HCT116 (cell line): ENCODE measurements around the gene PHF3. TPM values are rescaled to one million over a fixed set of nuclear protein-coding genes. Genes with fewer than 3 reads are reported as not detected.

Experiments
- ATAC-seq: fragments of 200-7000 bp; cut with Tn5 transposase; 2 replicates; pipeline ENCODE4 v1.9.1; 2020; ENCODE audit warnings: mild to moderate bottlenecking, moderate library complexity
- BruUV-seq: library from RNA; stranded (reverse); fragments of 400-500 nt; replicated peaks from 2 replicates; lab custom pipeline; 2021; lab: Mats Ljungman, UMichigan
- CTCF ChIA-PET: fragments of 300-600 bp; sonication (Branson Sonifier 250); formaldehyde crosslinking; loops from one replicate; lab custom pipeline; 2021; ENCODE audit warnings: antibody characterized with exemption; lab: Charles Lee
- POLR2A ChIA-PET: fragments of 300-600, 350-600 bp; sonication (Branson Sonifier 250); formaldehyde crosslinking; loops from one replicate; lab custom pipeline; 2021; ENCODE audit warnings: antibody characterized with exemption; lab: Charles Lee
- RAD21 ChIA-PET, 2 experiments: fragments of 300-600 bp; sonication (Branson Sonifier 250); formaldehyde crosslinking; loops; one replicate each; lab custom pipeline; 2023; ENCODE audit warnings: low total read pairs in 2 of 2; ENCODE audit not compliant: uncharacterized antibody in 2 of 2, unreplicated experiment in 2 of 2, low non-redundant PET in 1 of 2; lab: Charles Lee
- DNase-seq: peaks from one replicate; pipeline ENCODE4 v3.0.0-alpha.2; 2010; ENCODE audit warnings: low read depth, low spot score
- H2AFZ ChIP-seq: fragments of 200-600 bp; shearing (Covaris generic), sonication (generic); 2 replicates; pipeline ENCODE4 v1.6.1; 2017; ENCODE audit warnings: low read depth, mixed run types, mixed read lengths, antibody characterized with exemption, low read length; ENCODE audit not compliant: poor library complexity, severe bottlenecking
- H3K27ac ChIP-seq: 2 replicates; pipeline ENCODE4 v1.5.1; 2012; ENCODE audit warnings: low read depth, low read length
- H3K27me3 ChIP-seq: fragments of 200-600 bp; sonication (generic); 2 replicates; pipeline ENCODE4 v1.6.1; 2016; ENCODE audit warnings: mixed run types, low read length, mixed read lengths; ENCODE audit not compliant: insufficient read depth
- H3K36me3 ChIP-seq, 2 experiments: fragments of 200-500 bp in 1 of 2; fragments of 200-600 bp in 1 of 2; sonication (Bioruptor generic) in 1 of 2; sonication (generic) in 1 of 2; 2 replicates each; pipeline versions ENCODE4 v1.5.1 to v1.6.1; 2014 to 2016; ENCODE audit warnings: low read length in 2 of 2, inconsistent platforms in 1 of 2, mixed read lengths in 1 of 2, mixed run types in 1 of 2; ENCODE audit not compliant: insufficient read depth in 2 of 2, control insufficient read depth in 1 of 2
- H3K4me1 ChIP-seq, 2 experiments: fragments of 200-600 bp in 1 of 2; sonication (generic) in 1 of 2; 2 replicates each; pipeline versions ENCODE4 v1.5.1 to v1.6.1; 2012 to 2017; ENCODE audit warnings: low read length in 2 of 2, inconsistent platforms in 1 of 2, mild to moderate bottlenecking in 1 of 2, mixed read lengths in 1 of 2, mixed run types in 1 of 2, moderate library complexity in 1 of 2; ENCODE audit not compliant: insufficient read depth in 2 of 2, control insufficient read depth in 1 of 2
- H3K4me2 ChIP-seq: fragments of 200-600 bp; sonication (generic); 2 replicates; pipeline ENCODE4 v1.6.1; 2017; ENCODE audit warnings: mixed run types, low read length, mixed read lengths
- H3K4me3 ChIP-seq, 2 experiments: fragments of 200-600 bp in 1 of 2; sonication (generic) in 1 of 2; replicated peaks in 1 of 2; 2 replicates each; pipeline ENCODE4 v1.5.1; 2011 to 2016; ENCODE audit warnings: low read length in 2 of 2, control low read depth in 1 of 2, low read depth in 1 of 2, mild to moderate bottlenecking in 1 of 2, mixed read lengths in 1 of 2, mixed run types in 1 of 2
- H3K79me2 ChIP-seq: fragments of 200-600 bp; sonication (generic); 2 replicates; pipeline ENCODE4 v1.6.1; 2017; ENCODE audit warnings: mild to moderate bottlenecking, mixed run types, low read length, moderate library complexity, mixed read lengths; ENCODE audit not compliant: insufficient read depth
- H3K9ac ChIP-seq: fragments of 200-600 bp; sonication (generic); 2 replicates; pipeline ENCODE4 v1.6.1; 2016; ENCODE audit warnings: low read length, mixed read lengths
- H3K9me2 ChIP-seq: fragments of 200-600 bp; sonication (generic), shearing (Covaris generic); 2 replicates; pipeline ENCODE4 v1.6.1; 2017; ENCODE audit warnings: mixed run types, mild to moderate bottlenecking, moderate library complexity; ENCODE audit not compliant: insufficient read depth
- H3K9me3 ChIP-seq, 2 experiments: fragments of 200-500 bp in 1 of 2; fragments of 200-600 bp in 1 of 2; sonication (Bioruptor generic) in 1 of 2; sonication (generic) in 1 of 2; 2 replicates each; pipeline ENCODE4 v1.6.1; 2014 to 2017; ENCODE audit warnings: low read length in 2 of 2, mixed read lengths in 2 of 2, inconsistent platforms in 1 of 2, low read depth in 1 of 2, mild to moderate bottlenecking in 1 of 2, mixed run types in 1 of 2, moderate library complexity in 1 of 2; ENCODE audit not compliant: control insufficient read depth in 1 of 2, insufficient read depth in 1 of 2
- H4K20me1 ChIP-seq: fragments of 200-600 bp; sonication (generic), shearing (Covaris generic); 2 replicates; pipeline ENCODE4 v1.6.1; 2017; ENCODE audit warnings: mixed run types, mild to moderate bottlenecking, moderate library complexity; ENCODE audit not compliant: insufficient read depth
- CBX3 ChIP-seq: IDR thresholded peaks from 2 replicates; pipeline ENCODE4 v1.6.1; 2012; ENCODE audit warnings: low read depth
- CEBPB ChIP-seq: IDR thresholded peaks from 2 replicates; pipeline ENCODE4 v1.6.1; 2012; ENCODE audit warnings: low read depth
- EGR1 ChIP-seq: IDR thresholded peaks from 2 replicates; pipeline ENCODE4 v1.6.1; 2012; ENCODE audit warnings: low read depth
- EZH2 ChIP-seq: fragments of 200-600 bp; sonication (generic); IDR thresholded peaks from 2 replicates; pipeline ENCODE4 v1.6.1; 2017; ENCODE audit warnings: antibody characterized with exemption, mixed run types
- EZH2phosphoT487 ChIP-seq: fragments of 200-600 bp; IDR thresholded peaks from 2 replicates; pipeline ENCODE4 v1.6.1; 2018; ENCODE audit warnings: antibody characterized with exemption, borderline replicate concordance
- FOSL1 ChIP-seq: IDR thresholded peaks from 2 replicates; pipeline ENCODE4 v1.6.1; 2012; ENCODE audit warnings: low read depth
- JUND ChIP-seq: IDR thresholded peaks from 2 replicates; pipeline ENCODE4 v1.6.1; 2012
- POLR2AphosphoS5 ChIP-seq: IDR thresholded peaks from 2 replicates; pipeline ENCODE4 v1.6.1; 2011; ENCODE audit warnings: mild to moderate bottlenecking, low read depth, low read length, moderate library complexity
- TCF7L2 ChIP-seq: IDR thresholded peaks from 2 replicates; pipeline ENCODE4 v1.7.0; 2011; ENCODE audit warnings: borderline replicate concordance, inconsistent platforms; ENCODE audit not compliant: insufficient read depth, insufficient read length; ENCODE audit errors: extremely low read depth
- YY1 ChIP-seq: IDR thresholded peaks from 2 replicates; pipeline ENCODE4 v1.6.1; 2011; ENCODE audit warnings: low read length, low read depth, moderate library complexity, mild to moderate bottlenecking; ENCODE audit not compliant: insufficient replicate concordance; ENCODE audit errors: extremely low read depth
- ZBTB33 ChIP-seq: IDR thresholded peaks from 2 replicates; pipeline ENCODE4 v1.6.1; 2011; ENCODE audit warnings: mild to moderate bottlenecking, low read length, moderate library complexity; ENCODE audit not compliant: insufficient replicate concordance; ENCODE audit errors: extremely low read depth
- ZFX ChIP-seq: fragments of 450-650 bp; IDR thresholded peaks from 2 replicates; pipeline ENCODE4 v1.6.1; 2017
- intact Hi-C: fragments of 100-400 bp; cut with micrococcal nuclease; formaldehyde crosslinking; loops from 2 replicates; pipeline ENCODE4 v1.10.0; 2022
- total RNA-seq: library from RNA; stranded (reverse); gene quantifications from one replicate; pipeline ENCODE4 v1.2.1, GENCODE V29; 2021; ENCODE audit not compliant: unreplicated experiment
- TF ChIP-seq, protein P1 (sequence below): IDR thresholded peaks from 2 replicates; pipeline ENCODE4 v1.6.1; 2012; ENCODE audit warnings: low read depth
- TF ChIP-seq, protein P2 (sequence below): IDR thresholded peaks from 2 replicates; pipeline ENCODE4 v1.6.1; 2012
- TF ChIP-seq, protein P3 (sequence below): IDR thresholded peaks from 2 replicates; pipeline ENCODE4 v1.6.1; 2012

The PHF3 gene
- total RNA-seq, 1 experiment from 2014 or later, result 51.1 TPM

DNA sequence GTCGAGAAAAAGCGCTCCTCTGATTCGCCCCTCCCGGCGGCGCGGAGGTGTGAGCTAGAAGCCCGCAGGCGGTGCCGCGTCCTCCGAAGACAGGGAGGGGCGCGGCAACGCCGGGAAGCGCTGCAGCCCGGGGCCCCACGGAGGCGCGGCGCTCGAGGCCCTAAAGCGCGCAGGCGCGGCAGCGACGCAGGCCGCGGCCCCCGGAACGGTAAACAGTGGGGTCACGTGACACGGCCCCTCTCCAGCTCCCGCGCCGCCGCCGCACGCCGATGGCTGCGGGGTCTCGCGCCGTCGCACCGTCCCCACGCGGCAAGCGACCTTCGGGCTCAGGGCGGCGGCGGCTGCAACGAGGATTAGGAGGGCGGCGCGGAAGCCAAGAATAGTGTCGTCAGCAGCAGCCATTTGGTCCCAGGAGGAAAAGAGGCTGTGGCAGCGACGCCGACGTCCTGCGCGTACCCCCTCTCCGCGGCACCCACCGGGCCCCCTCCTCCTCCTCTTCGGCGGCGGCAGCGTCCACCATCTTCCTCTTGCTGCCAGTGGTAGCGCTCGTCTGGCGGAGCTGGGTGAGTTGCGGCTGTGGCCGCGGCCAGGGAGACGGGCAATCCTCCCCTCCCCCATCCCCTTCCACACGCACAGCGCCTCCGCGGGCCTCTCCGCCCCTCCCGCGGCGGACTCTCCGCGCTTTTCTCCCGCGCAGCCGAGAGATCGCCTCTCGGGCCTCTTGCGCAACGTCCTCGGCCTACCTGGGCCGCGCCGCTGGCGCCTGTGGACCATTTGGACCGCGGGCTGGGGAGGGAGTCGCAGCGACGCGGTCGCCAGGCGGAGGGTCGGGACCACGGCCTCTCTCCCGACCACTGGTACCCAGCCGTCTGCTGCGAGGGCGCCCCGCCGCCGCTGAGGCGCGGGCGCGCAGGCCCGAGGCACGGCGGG lies at the start of gene PHF3 (continued):
- peak; percentile 86 for TF ChIP-seq YY1
- TF ChIP-seq, protein P1, sequence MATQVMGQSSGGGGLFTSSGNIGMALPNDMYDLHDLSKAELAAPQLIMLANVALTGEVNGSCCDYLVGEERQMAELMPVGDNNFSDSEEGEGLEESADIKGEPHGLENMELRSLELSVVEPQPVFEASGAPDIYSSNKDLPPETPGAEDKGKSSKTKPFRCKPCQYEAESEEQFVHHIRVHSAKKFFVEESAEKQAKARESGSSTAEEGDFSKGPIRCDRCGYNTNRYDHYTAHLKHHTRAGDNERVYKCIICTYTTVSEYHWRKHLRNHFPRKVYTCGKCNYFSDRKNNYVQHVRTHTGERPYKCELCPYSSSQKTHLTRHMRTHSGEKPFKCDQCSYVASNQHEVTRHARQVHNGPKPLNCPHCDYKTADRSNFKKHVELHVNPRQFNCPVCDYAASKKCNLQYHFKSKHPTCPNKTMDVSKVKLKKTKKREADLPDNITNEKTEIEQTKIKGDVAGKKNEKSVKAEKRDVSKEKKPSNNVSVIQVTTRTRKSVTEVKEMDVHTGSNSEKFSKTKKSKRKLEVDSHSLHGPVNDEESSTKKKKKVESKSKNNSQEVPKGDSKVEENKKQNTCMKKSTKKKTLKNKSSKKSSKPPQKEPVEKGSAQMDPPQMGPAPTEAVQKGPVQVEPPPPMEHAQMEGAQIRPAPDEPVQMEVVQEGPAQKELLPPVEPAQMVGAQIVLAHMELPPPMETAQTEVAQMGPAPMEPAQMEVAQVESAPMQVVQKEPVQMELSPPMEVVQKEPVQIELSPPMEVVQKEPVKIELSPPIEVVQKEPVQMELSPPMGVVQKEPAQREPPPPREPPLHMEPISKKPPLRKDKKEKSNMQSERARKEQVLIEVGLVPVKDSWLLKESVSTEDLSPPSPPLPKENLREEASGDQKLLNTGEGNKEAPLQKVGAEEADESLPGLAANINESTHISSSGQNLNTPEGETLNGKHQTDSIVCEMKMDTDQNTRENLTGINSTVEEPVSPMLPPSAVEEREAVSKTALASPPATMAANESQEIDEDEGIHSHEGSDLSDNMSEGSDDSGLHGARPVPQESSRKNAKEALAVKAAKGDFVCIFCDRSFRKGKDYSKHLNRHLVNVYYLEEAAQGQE, result no peak

DNA sequence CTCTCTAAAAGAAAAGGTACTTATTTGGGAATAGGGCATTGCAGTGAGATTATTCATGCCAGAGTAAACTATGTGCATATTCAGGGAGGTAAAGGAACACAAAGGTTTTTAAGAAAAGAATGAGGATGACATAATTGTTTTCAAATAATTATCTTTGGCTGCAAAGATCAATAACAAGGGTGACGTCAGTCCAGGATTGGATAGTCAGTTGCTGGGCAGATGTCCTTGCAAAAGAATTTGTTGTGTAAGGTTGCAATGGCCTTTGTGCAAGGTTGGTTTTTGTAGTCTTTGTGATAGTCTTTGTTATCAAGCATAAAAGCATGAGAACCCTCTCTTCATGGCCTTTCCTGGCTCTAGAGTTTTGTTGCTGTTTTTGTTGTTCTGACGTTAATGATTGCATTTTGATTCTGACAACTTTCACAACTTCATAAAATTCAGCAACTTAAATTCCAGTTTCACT lies 45.6 kb upstream of the PHF3 start:
- no peak overlapping the region for H3K4me3 ChIP-seq
- no peak for ATAC-seq
- intact Hi-C loops, result no loop called here
- TF ChIP-seq FOSL1 (no peak), POLR2AphosphoS5 (no peak), TCF7L2 (no peak), ZFX (no peak), EZH2phosphoT487 (no peak), JUND (no peak), EGR1 (no peak), ZBTB33 (no peak), EZH2 (no peak), CBX3 (no peak), CEBPB (no peak)
- TF ChIP-seq, protein P2, sequence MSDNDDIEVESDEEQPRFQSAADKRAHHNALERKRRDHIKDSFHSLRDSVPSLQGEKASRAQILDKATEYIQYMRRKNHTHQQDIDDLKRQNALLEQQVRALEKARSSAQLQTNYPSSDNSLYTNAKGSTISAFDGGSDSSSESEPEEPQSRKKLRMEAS, result no peak
- TF ChIP-seq, protein P3, sequence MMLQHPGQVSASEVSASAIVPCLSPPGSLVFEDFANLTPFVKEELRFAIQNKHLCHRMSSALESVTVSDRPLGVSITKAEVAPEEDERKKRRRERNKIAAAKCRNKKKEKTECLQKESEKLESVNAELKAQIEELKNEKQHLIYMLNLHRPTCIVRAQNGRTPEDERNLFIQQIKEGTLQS, result no peak
- no TSS peak for BruUV-seq
- H3K9me2 ChIP-seq, result no peaks in the 10 kb centered on the region
- H3K27me3 ChIP-seq, result no peaks in the 10 kb centered on the region
- H2AFZ ChIP-seq, result no peak overlapping the region
- H3K36me3 ChIP-seq, result no peaks in the 10 kb centered on the region
- H3K9ac ChIP-seq, result no peak overlapping the region
- H3K79me2 ChIP-seq, result no peaks in the 10 kb centered on the region
- H4K20me1 ChIP-seq, result no peaks in the 10 kb centered on the region
- POLR2A ChIA-PET, result no interaction called here
- no peak overlapping the region for H3K4me2 ChIP-seq
- RAD21 ChIA-PET, result no interaction called here
- no peak for DNase-seq
- no peak overlapping the region for H3K27ac ChIP-seq
- CTCF ChIA-PET, result no interaction called here
- H3K9me3 ChIP-seq, result no peaks in the 10 kb centered on the region
- H3K4me1 ChIP-seq, result no peaks in the 10 kb centered on the region
